ENCODE data around the gene MEF2C. TPM values are rescaled to one million over a fixed set of nuclear protein-coding genes. Genes with fewer than 3 reads are reported as not detected.
"Not testable (repeated sequence)": the region's sequence is repeated elsewhere in the genome, so short reads cannot be mapped to it uniquely, and the experiment has no call there.

MEF2C gene
- total RNA-seq, 2 donors from 2014 or later = 0.77 TPM; not detected in 1

DNA sequence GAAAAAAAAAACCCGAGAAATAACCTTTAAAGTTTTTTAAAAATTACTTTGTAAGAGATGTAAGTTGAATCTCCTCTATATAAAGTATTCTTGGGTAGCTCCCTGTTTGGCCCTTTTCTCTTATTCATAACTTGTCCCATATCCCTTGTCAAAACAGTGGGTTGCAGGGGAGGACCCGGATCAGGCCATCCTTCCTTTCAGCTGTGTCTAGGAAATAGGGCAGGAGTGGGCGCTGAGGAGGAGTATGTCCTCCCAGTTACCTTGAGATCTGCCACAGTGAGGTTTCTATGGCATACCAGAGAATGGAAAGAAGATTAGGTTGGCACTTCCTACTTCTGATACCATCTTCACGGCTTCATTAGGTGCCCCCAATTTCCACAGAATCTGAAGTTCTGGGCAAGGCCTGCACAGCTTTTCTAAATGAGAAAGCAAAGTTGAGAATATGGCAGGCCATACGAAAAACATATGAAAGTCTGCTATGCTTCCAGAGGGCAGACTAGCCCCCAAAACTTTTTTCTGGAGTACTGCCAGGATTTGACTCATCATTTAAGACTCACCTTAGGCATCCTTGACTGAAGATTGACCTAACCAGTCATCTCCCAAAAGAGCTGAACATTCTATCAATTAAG, 20.3 kb downstream of the MEF2C start:
- Mint-ChIP-seq H3K4me1 (no peaks in the 10 kb centered on the region), H3K27me3 (peaks cover 5% of the 10 kb centered on the region), H3K27ac (no peak overlapping the region), H3K9me3 (no peaks in the 10 kb centered on the region), H3K36me3 (ENCODE audit: low read depth) (no peaks in the 10 kb centered on the region), H3K4me3 (no peak overlapping the region)
- ATAC-seq (replicated peaks) = no peak

- Mint-ChIP-seq H3K36me3 (ENCODE audit: low read depth) (no peaks in the 10 kb centered on the region), H3K27me3 (peaks cover 5% of the 10 kb centered on the region), H3K4me3 (no peak overlapping the region), H3K9me3 (no peaks in the 10 kb centered on the region), H3K4me1 (no peaks in the 10 kb centered on the region), H3K27ac (no peak overlapping the region)
- ATAC-seq (replicated peaks) = no peak
Observed at GRCh38 chr5:88861231-88861630, 21.8 kb downstream of the MEF2C start.

- Mint-ChIP-seq H3K27me3 (peaks cover 5% of the 10 kb centered on the region), H3K4me3 (no peak overlapping the region), H3K27ac (no peak overlapping the region), H3K36me3 (ENCODE audit: low read depth) (no peaks in the 10 kb centered on the region), H3K4me1 (no peaks in the 10 kb centered on the region), H3K9me3 (no peaks in the 10 kb centered on the region)
- no peak for ATAC-seq (replicated peaks)
Observed at GRCh38 chr5:88860501-88860900, 22.5 kb downstream of the MEF2C start.

DNA sequence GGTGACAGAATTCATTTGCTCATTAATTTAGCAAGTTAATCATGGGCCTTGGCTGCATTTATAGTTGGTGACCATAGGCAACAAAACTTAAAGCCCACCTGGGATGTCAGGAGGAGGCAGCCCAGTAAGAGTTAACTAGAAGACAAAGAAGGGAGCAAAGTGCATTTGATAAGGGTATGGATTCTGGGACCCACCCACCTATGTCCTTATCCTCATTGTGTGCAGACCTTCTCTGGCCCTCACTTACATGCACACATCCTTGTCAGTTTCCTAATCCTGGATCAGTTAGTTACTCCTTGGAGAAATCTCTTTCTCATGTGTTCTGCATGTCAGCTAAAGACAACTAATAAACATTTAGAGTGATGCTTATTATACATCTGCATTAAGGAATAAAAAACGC, 24.6 kb downstream of the MEF2C start:
- Mint-ChIP-seq H3K27me3 (peaks cover 5% of the 10 kb centered on the region), H3K4me1 (no peaks in the 10 kb centered on the region), H3K27ac (no peak overlapping the region), H3K36me3 (ENCODE audit: low read depth) (no peaks in the 10 kb centered on the region), H3K9me3 (no peaks in the 10 kb centered on the region), H3K4me3 (no peak overlapping the region)
- no peak for ATAC-seq (replicated peaks)

DNA sequence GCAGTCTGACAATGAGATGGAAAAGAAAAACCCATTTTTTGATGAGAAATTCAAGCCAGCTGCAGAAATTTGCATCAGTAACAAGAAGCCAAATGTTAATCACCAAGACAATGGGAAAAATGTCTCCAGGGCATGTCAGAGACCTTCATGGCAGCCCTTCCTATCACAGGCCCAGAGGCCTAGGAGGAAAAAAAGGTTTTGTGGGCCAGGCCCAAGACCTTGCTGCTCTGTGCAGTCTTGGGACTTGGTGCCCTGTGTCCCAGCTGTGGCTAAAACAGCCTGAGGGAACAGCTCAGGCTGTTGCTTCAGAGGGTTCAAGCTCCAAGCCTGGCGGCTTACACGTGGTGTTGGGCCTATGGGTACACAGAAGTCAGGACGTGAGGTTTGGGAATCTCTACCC, 26.6 kb downstream of the MEF2C start:
- not testable (repeated sequence) for H3K4me3 Mint-ChIP-seq; H3K4me1 Mint-ChIP-seq; ATAC-seq (replicated peaks); H3K9me3 Mint-ChIP-seq; H3K36me3 Mint-ChIP-seq (ENCODE audit: low read depth); H3K27me3 Mint-ChIP-seq; H3K27ac Mint-ChIP-seq

GRCh38 chr5:88854769-88855168, 28.2 kb downstream of the MEF2C start:
- H3K27ac Mint-ChIP-seq = no peak overlapping the region
- H3K4me3 Mint-ChIP-seq = no peak overlapping the region
- no peak for ATAC-seq (replicated peaks)
- H3K9me3 Mint-ChIP-seq = no peaks in the 10 kb centered on the region
- H3K4me1 Mint-ChIP-seq = no peaks in the 10 kb centered on the region
- H3K36me3 Mint-ChIP-seq (ENCODE audit: low read depth) = no peaks in the 10 kb centered on the region
- H3K27me3 Mint-ChIP-seq = peaks cover 13% of the 10 kb centered on the region

DNA sequence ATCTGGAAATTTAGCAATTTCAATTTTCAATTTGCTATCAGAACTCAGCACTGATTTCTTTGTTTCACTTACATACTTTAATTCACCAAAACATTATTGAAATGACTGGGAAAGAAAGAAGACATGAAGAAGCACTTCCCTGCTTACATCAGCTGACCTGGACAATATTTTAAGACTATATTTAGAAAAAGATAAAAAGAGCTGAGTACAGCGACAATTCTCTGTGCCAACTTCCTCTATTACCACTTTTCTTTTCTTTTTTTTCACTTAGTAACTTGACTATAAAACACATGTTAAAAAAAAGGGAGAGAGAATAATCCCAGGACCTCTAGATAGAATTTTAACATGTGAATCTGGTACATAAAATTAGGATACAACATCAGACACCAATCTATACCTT, 35.6 kb downstream of the MEF2C start:
- Mint-ChIP-seq H3K27me3 (peaks cover 9% of the 10 kb centered on the region), H3K9me3 (no peaks in the 10 kb centered on the region), H3K36me3 (ENCODE audit: low read depth) (no peaks in the 10 kb centered on the region), H3K4me1 (no peaks in the 10 kb centered on the region), H3K4me3 (no peak overlapping the region), H3K27ac (no peak overlapping the region)
- no peak for ATAC-seq (replicated peaks)

GRCh38 chr5:88846434-88846833, 36.5 kb downstream of the MEF2C start:
- peaks cover 9% of the 10 kb centered on the region for H3K27me3 Mint-ChIP-seq
- no peak overlapping the region for H3K4me3 Mint-ChIP-seq
- H3K4me1 Mint-ChIP-seq = no peaks in the 10 kb centered on the region
- H3K36me3 Mint-ChIP-seq (ENCODE audit: low read depth) = no peaks in the 10 kb centered on the region
- no peaks in the 10 kb centered on the region for H3K9me3 Mint-ChIP-seq
- no peak for ATAC-seq (replicated peaks)
- no peak overlapping the region for H3K27ac Mint-ChIP-seq

- Mint-ChIP-seq H3K4me1 (no peaks in the 10 kb centered on the region), H3K27me3 (peaks cover 4% of the 10 kb centered on the region), H3K9me3 (no peaks in the 10 kb centered on the region), H3K36me3 (ENCODE audit: low read depth) (no peaks in the 10 kb centered on the region), H3K4me3 (no peak overlapping the region), H3K27ac (no peak overlapping the region)
- ATAC-seq (replicated peaks) = peak; percentile 85
Observed at GRCh38 chr5:88845081-88845697, 37.8 kb downstream of the MEF2C start.

GRCh38 chr5:88842784-88843183, 40.2 kb downstream of the MEF2C start:
- no peaks in the 10 kb centered on the region for H3K36me3 Mint-ChIP-seq (ENCODE audit: low read depth)
- no peak overlapping the region for H3K27ac Mint-ChIP-seq
- no peaks in the 10 kb centered on the region for H3K9me3 Mint-ChIP-seq
- no peak for ATAC-seq (replicated peaks)
- no peak overlapping the region for H3K4me3 Mint-ChIP-seq
- H3K4me1 Mint-ChIP-seq = no peaks in the 10 kb centered on the region
- H3K27me3 Mint-ChIP-seq = no peaks in the 10 kb centered on the region

DNA sequence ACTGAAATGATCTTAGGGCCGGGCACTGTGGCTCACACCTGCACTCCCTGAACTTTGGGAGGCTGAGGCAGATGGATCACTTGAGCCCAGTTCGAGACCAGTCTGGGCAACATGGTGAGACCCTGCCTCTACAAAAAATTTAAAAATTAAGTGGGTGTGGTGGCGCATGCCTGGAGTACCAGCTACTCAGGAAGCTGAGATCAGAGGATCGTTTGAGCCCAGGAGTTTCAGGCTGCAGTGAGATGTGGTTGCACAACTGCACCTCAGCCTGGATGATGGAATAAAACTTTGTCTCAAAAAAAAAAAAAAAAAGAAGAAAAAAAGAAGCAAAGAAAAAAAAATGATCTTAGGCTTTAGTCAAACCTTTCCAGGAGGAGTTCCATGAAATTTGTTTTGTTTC, 41.8 kb downstream of the MEF2C start:
- Mint-ChIP-seq H3K27me3 (no peaks in the 10 kb centered on the region), H3K4me3 (no peak overlapping the region), H3K4me1 (no peaks in the 10 kb centered on the region), H3K36me3 (ENCODE audit: low read depth) (no peaks in the 10 kb centered on the region), H3K27ac (no peak overlapping the region), H3K9me3 (no peaks in the 10 kb centered on the region)
- ATAC-seq (replicated peaks) = no peak

DNA sequence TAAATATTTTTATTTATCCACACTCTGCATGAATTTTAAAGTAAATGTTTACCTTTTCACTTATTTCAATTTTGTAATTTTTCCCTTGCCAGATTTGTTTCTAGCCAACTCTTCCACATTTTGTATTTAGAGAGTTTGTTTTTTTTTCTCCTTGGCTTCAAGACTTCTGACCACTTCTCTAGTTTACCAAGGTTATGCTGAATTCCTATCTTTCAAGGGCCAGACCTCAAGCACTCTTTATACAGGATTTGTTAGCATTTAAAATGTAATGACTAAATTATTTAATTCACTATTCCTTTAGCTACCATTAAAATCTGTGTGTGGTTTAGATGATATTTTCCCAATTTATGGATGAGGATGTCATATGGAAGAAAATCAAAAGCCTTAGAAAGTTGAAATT, 42.5 kb downstream of the MEF2C start:
- Mint-ChIP-seq H3K27ac (no peak overlapping the region), H3K4me1 (no peaks in the 10 kb centered on the region), H3K9me3 (no peaks in the 10 kb centered on the region), H3K27me3 (no peaks in the 10 kb centered on the region), H3K36me3 (ENCODE audit: low read depth) (no peaks in the 10 kb centered on the region), H3K4me3 (no peak overlapping the region)
- ATAC-seq (replicated peaks) = no peak

- Mint-ChIP-seq H3K9me3 (no peaks in the 10 kb centered on the region), H3K36me3 (ENCODE audit: low read depth) (no peaks in the 10 kb centered on the region), H3K27me3 (no peaks in the 10 kb centered on the region), H3K4me3 (no peak overlapping the region), H3K27ac (no peak overlapping the region), H3K4me1 (no peaks in the 10 kb centered on the region)
- ATAC-seq (replicated peaks) = no peak
Observed at GRCh38 chr5:88839238-88839637, 43.7 kb downstream of the MEF2C start.

DNA sequence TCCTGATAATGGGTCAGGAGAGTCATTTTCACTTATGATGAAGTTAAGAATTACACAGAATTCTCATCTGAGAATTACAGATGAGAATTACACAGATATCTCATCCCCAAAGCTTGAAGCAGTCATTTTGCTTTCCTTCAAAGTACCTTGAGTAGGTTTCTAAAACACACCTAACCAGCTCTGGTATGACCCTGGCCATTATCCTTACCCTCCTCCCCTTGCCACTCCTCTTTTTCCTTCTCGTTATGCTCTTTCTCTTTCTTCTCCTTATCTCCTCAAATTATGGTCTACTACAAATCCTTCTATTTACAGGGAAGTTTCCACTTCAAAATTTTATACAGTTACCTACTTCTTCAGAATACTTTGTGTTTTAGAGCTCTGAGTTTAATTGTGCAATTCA, 44.5 kb downstream of the MEF2C start:
- Mint-ChIP-seq H3K36me3 (ENCODE audit: low read depth) (no peaks in the 10 kb centered on the region), H3K9me3 (no peaks in the 10 kb centered on the region), H3K4me3 (no peak overlapping the region), H3K27ac (no peak overlapping the region), H3K4me1 (no peaks in the 10 kb centered on the region), H3K27me3 (no peaks in the 10 kb centered on the region)
- ATAC-seq (replicated peaks) = no peak

- H3K4me1 Mint-ChIP-seq = no peaks in the 10 kb centered on the region
- H3K9me3 Mint-ChIP-seq = no peaks in the 10 kb centered on the region
- no peaks in the 10 kb centered on the region for H3K36me3 Mint-ChIP-seq (ENCODE audit: low read depth)
- no peak for ATAC-seq (replicated peaks)
- H3K4me3 Mint-ChIP-seq = no peak overlapping the region
- no peak overlapping the region for H3K27ac Mint-ChIP-seq
- H3K27me3 Mint-ChIP-seq = no peaks in the 10 kb centered on the region
Observed at GRCh38 chr5:88837817-88838216, 45.2 kb downstream of the MEF2C start.

DNA sequence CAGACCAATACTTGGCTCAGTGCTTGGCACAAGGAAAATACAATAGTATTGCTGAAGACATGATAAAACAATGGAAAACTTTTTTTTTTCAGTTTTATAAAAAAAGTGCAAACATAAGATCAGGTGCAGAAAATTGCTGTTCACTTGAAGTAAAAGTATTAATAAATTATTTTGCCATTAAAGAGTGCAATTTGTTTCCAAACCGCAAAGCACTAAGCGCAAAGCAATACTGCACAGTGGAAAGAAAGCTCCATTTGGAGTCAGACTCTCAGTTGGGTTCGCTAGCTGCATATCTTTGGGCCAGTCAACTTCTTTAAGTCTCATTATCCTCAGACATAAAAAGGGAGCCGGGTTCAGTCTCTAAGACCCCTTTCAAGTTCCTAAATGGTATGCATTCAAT, 45.8 kb downstream of the MEF2C start:
- no peaks in the 10 kb centered on the region for H3K9me3 Mint-ChIP-seq
- ATAC-seq (replicated peaks) = no peak

More for the DNA sequence above, 45.8 kb downstream of the MEF2C start:
- Mint-ChIP-seq H3K4me1 (no peaks in the 10 kb centered on the region), H3K27ac (no peak overlapping the region), H3K27me3 (no peaks in the 10 kb centered on the region), H3K4me3 (no peak overlapping the region), H3K36me3 (ENCODE audit: low read depth) (no peaks in the 10 kb centered on the region)

All from activated T-helper 17 cell treated with anti-CD3 and anti-CD28 coated beads, Interleukin-2, amount 50 U/mL, for 72 hours (primary cell).